Endothelial cell of umbilical vein (primary cell): ENCODE results near the gene INHBB. TPM values are rescaled to one million over a fixed set of nuclear protein-coding genes. Genes with fewer than 3 reads are reported as not detected.
A peak's percentile ranks its signal among the peaks of the same experiment; 100 is the strongest.

ENCODE experiments used
- BruUV-seq: library from RNA; stranded (reverse); fragments of 400-500 nt; replicated peaks from 2 replicates; lab custom pipeline; 2021; lab: Mats Ljungman, UMichigan
- CTCF ChIA-PET: fragments of 300-600, 350-600 bp; sonication (Branson Sonifier 250); formaldehyde crosslinking; loops from one replicate; lab custom pipeline; 2021; ENCODE audit warnings: antibody characterized with exemption, inconsistent platforms; lab: Charles Lee
- POLR2A ChIA-PET: fragments of 300-600, 350-600 bp; sonication (Branson Sonifier 250); formaldehyde crosslinking; loops from one replicate; lab custom pipeline; 2021; ENCODE audit warnings: antibody characterized with exemption, inconsistent platforms; lab: Charles Lee
- DNase-seq: peaks from one replicate; pipeline ENCODE4 v3.0.0-alpha.2; 2011; ENCODE audit warnings: low read depth, low spot score
- FAIRE-seq: peaks from 2 replicates; lab custom pipeline; 2011; peaks lifted over from hg19 to GRCh38; lab: Jason Lieb, UNC
- H2AFZ ChIP-seq: 2 replicates; pipeline ENCODE4 v1.6.0; 2012; ENCODE audit warnings: low read depth, low read length, control low read depth, inconsistent platforms
- H3K27ac ChIP-seq: 2 replicates; pipeline ENCODE4 v1.5.1; 2011; ENCODE audit warnings: low read depth, mild to moderate bottlenecking, control low read depth, low read length, moderate library complexity; ENCODE audit not compliant: insufficient read depth
- H3K27me3 ChIP-seq, 2 experiments: 2 replicates each; pipeline versions ENCODE4 v1.6.0 to v1.6.1; 2011; ENCODE audit warnings: low read length in 2 of 2, mixed read lengths in 1 of 2; ENCODE audit not compliant: control insufficient read depth in 2 of 2, insufficient read depth in 2 of 2
- H3K36me3 ChIP-seq, 2 experiments: 2 replicates in 1 of 2; 3 replicates in 1 of 2; pipeline ENCODE4 v1.5.1; 2011; ENCODE audit warnings: low read length in 2 of 2, mild to moderate bottlenecking in 1 of 2, moderate library complexity in 1 of 2; ENCODE audit not compliant: control insufficient read depth in 2 of 2, insufficient read depth in 2 of 2; ENCODE audit errors: extremely low read depth in 1 of 2
- H3K4me1 ChIP-seq: 3 replicates; pipeline ENCODE4 v1.5.1; 2011; ENCODE audit warnings: mild to moderate bottlenecking, low read length; ENCODE audit not compliant: control insufficient read depth, insufficient read depth; ENCODE audit errors: extremely low read depth
- H3K4me2 ChIP-seq: 2 replicates; pipeline ENCODE4 v1.6.1; 2011; ENCODE audit warnings: low read length, control low read depth, mixed read lengths; ENCODE audit not compliant: insufficient read depth
- H3K4me3 ChIP-seq, 3 experiments: fragments of 200-600 bp in 1 of 3; sonication (generic), shearing (Covaris generic) in 1 of 3; replicated peaks in 1 of 3; 2 replicates each; pipeline ENCODE4 v1.5.1; 2011 to 2016; ENCODE audit warnings: control low read depth in 3 of 3, low read length in 3 of 3, mild to moderate bottlenecking in 2 of 3, inconsistent platforms in 1 of 3, low read depth in 1 of 3, moderate library complexity in 1 of 3; ENCODE audit not compliant: insufficient read depth in 1 of 3
- H3K79me2 ChIP-seq: 2 replicates; pipeline ENCODE4 v1.6.0; 2012; ENCODE audit warnings: low read length, inconsistent platforms; ENCODE audit not compliant: control insufficient read depth, insufficient read depth
- H3K9ac ChIP-seq: replicated peaks from 2 replicates; pipeline ENCODE3; 2011; ENCODE audit warnings: low read length, control low read depth; ENCODE audit not compliant: insufficient read depth; ENCODE audit errors: extremely low read depth
- H3K9me1 ChIP-seq: replicated peaks from 3 replicates; pipeline ENCODE4 v1.6.0; 2011; ENCODE audit warnings: mild to moderate bottlenecking, low read length; ENCODE audit not compliant: control insufficient read depth, insufficient read depth; ENCODE audit errors: extremely low read depth
- H3K9me3 ChIP-seq: replicated peaks from 2 replicates; pipeline ENCODE4 v1.5.1; 2012; ENCODE audit warnings: low read length, inconsistent platforms; ENCODE audit not compliant: control insufficient read depth, insufficient read depth
- H4K20me1 ChIP-seq: replicated peaks from 2 replicates; pipeline ENCODE3; 2011; ENCODE audit warnings: mild to moderate bottlenecking, low read length; ENCODE audit not compliant: control insufficient read depth, insufficient read depth; ENCODE audit errors: extremely low read depth
- EZH2 ChIP-seq: IDR thresholded peaks from 2 replicates; pipeline ENCODE4 v1.6.1; 2012; ENCODE audit warnings: borderline replicate concordance, low read depth, mild to moderate bottlenecking, moderate library complexity, low read length, inconsistent platforms; ENCODE audit not compliant: severe bottlenecking
- FOS ChIP-seq: IDR thresholded peaks from 2 replicates; pipeline ENCODE4 v1.6.1; 2011; ENCODE audit warnings: mild to moderate bottlenecking, low read length, moderate library complexity, borderline replicate concordance; ENCODE audit not compliant: insufficient read depth
- POLR2A ChIP-seq: IDR thresholded peaks from 2 replicates; pipeline ENCODE4 v1.6.1; 2012; ENCODE audit warnings: low read depth, mild to moderate bottlenecking, control low read depth, low read length
- dilution Hi-C: fragments of 300-500 bp; cut with MboI; formaldehyde crosslinking; loops from one replicate; pipeline ENCODE4 v1.15.0; 2019; ENCODE audit warnings: low sequenced_read_pairs; ENCODE audit not compliant: extremely low pct_ligation_motif_present
- intact Hi-C: fragments of 100-400 bp; cut with micrococcal nuclease; formaldehyde crosslinking; loops from one replicate; pipeline ENCODE4 v1.10.0; 2022
- polyA plus RNA-seq, 4 experiments: library from polyadenylated mRNA; depleted of rRNA in 3 of 4; stranded (reverse) in 3 of 4; unstranded in 1 of 4; fragments of >200 nt; gene quantifications; 2 replicates each; pipeline versions ENCODE4 v1.2.1 to v1.2.3, GENCODE V29; 2011 to 2012; ENCODE audit warnings: missing spikeins in 1 of 4
- total RNA-seq: library from RNA; stranded (reverse); gene quantifications from 2 replicates; pipeline ENCODE4 v1.2.3, GENCODE V29; 2021

Gene INHBB
- total and polyA plus RNA-seq, 2 donors (not counting 3 experiments of a cell fraction or from before 2014, with no cell fraction given): 0.11 to 1.8 TPM

DNA sequence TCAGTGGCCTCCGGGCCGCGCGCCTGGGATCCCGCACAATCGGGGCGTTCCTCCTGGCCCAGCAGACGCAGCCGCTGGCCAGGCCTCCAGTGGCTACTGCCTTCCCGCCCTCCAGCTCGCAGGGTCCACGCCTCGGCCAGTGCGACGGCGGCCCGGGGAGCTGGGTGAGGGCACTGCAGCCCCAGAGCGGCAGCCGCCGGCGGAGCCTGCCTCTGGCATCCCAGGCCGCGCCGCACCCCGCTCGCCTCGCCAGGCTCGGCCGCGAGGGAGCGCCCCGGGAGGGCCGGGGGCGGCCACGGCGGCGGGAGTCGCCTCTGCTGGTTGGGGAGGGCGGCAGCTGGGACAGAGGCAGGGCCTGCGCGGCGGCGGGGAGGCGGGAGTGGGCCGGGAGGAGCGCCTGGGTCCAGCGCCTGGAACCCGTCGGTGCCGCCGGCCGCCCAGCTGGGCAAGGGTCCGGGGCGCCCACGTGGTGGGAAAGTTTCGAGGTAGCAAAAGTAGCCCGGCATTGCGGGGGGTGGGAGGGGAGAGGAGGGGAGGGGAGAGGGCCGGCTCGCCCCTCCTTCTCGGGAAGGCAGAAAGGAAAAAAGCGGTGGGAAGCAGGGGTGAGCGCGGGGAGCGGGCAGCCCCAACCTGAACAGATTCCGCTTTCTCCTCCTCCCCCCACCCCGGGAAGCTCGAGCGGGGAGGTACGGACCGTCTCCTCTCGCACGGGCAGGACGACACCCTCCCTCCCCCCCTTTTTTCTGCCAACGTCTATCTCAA, 1.5 kb upstream of the INHBB start:
- no peaks in the 10 kb centered on the region for H4K20me1 ChIP-seq
- ChIA-PET CTCF (interaction anchor here (1.3 to 6.1 kb wide), 10 partner anchors 15 to 338 kb away, joined by 3 to 148 read pairs (median 12); no protein-coding TSS in a partner anchor), POLR2A (no interaction called here)
- FAIRE-seq (no peak), DNase-seq (no peak)
- H3K27me3 ChIP-seq: peaks cover 52 to 71% of the 10 kb centered on the region in 2 experiments
- no TSS peak for BruUV-seq
- intact Hi-C loops (no loop called here), dilution Hi-C loops (no loop called here)
- H3K36me3 ChIP-seq: no peaks in the 10 kb centered on the region
- H3K79me2 ChIP-seq: no peaks in the 10 kb centered on the region
- H3K9me3 ChIP-seq: no peaks in the 10 kb centered on the region
- no peak for TF ChIP-seq FOS
- peak; percentile 62 for TF ChIP-seq EZH2
- H2AFZ ChIP-seq: no peak overlapping the region
- H3K4me2 ChIP-seq: no peak overlapping the region
- no peak overlapping the region for H3K27ac ChIP-seq
- H3K9me1 ChIP-seq: no peaks in the 10 kb centered on the region
- no peak overlapping the region for H3K4me3 ChIP-seq
- H3K4me1 ChIP-seq: no peaks in the 10 kb centered on the region
- H3K9ac ChIP-seq: no peak overlapping the region

DNA sequence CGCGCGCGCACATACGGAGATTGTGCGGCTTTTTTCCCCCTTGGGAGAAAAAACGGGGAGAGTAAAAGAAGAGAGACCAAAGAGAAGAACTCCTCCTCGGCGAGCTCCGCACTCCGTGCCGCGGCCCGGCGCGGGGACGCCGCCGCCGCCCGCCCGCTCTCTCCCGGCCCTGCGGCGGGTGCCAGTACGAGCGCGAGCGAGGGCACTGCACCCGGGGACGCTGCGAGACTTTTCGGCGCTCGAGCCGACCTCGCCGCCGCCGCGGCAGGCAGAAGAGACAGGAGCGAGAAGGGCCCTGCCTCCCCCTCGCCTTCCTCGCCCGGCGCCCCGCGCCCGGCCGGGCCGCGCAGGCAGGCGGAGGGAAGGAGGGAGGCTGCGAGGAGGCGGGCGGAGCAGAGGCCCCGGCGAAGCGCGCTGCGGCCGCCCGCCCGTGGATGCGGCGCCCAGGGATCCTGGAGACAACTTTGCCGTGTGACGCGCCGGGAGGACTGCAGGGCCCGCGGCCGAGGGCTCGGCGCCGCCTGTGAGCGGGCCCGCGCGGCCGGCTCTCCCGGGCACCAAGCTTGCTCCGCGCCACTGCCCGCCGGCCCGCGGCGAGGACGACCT, 857 bp upstream of the INHBB start:
- Histone ChIP-seq H3K4me3 (peak overlapping the region in 1 of 3 experiments; percentile 8), H3K4me2 (peak overlapping the region; percentile 12), H3K9me3 (no peaks in the 10 kb centered on the region), H3K27ac (no peak overlapping the region), H2AFZ (no peak overlapping the region), H4K20me1 (no peaks in the 10 kb centered on the region), H3K27me3 (peaks cover 55 to 71% of the 10 kb centered on the region in 2 experiments), H3K9ac (no peak overlapping the region), H3K9me1 (no peaks in the 10 kb centered on the region), H3K79me2 (no peaks in the 10 kb centered on the region), H3K36me3 (no peaks in the 10 kb centered on the region), H3K4me1 (no peaks in the 10 kb centered on the region)
- intact Hi-C loops: loop anchor here (5.0 kb wide), 1 partner anchor 737 kb away; no protein-coding TSS in a partner anchor
- DNase-seq (peak; percentile 13), FAIRE-seq (no peak)
- ChIA-PET CTCF (interaction anchor here (0.8 to 6.1 kb wide), 8 partner anchors 91 to 337 kb away, joined by 3 to 148 read pairs (median 4); partner anchors contain the start of gene TMEM185B), POLR2A (no interaction called here)
- BruUV-seq: no TSS peak
- TF ChIP-seq POLR2A (no peak), EZH2 (peak; percentile 95)
- dilution Hi-C loops: no loop called here
